Motor neuron (in vitro differentiated cells): Measurements from ENCODE around the gene CTSK. TPM values are rescaled to one million over a fixed set of nuclear protein-coding genes. Genes with fewer than 3 reads are reported as not detected.
"Not testable (repeated sequence)": the region's sequence is repeated elsewhere in the genome, so short reads cannot be mapped to it uniquely, and the experiment has no call there.

ENCODE experiments used
- ATAC-seq, 8 experiments: fragments of 200-7000 bp; cut with Tn5 transposase; replicated peaks in 6 of 8; 2 replicates each; pipeline ENCODE4 v1.8.0; 2021; ENCODE audit warnings: mild to moderate bottlenecking in 8 of 8, moderate library complexity in 8 of 8
- H3K27ac ChIP-seq, 2 donors: fragments of 250-450 bp; sonication (Bioruptor Pico); 2 replicates each; pipeline ENCODE4 v1.9.0; 2021; ENCODE audit warnings: antibody characterized with exemption in 2 of 2, mild to moderate bottlenecking in 2 of 2, moderate library complexity in 1 of 2
- H3K4me1 ChIP-seq, 2 donors: fragments of 250-450 bp; sonication (Bioruptor Pico); replicated peaks in 1 of 2; 2 replicates each; pipeline ENCODE4 v1.6.1; 2021; ENCODE audit warnings: antibody characterized with exemption in 2 of 2, mild to moderate bottlenecking in 2 of 2, moderate library complexity in 1 of 2
- H3K4me3 ChIP-seq, 5 donors: fragments of 250-450 bp; sonication (Bioruptor Pico); 2 replicates each; pipeline ENCODE4 v1.9.0; 2021; ENCODE audit warnings: antibody characterized with exemption in 5 of 5, mild to moderate bottlenecking in 5 of 5, moderate library complexity in 4 of 5
- WGBS, 10 experiments: fragments of 450-650 bp; shearing (Covaris generic); methylation state at CpG; one replicate each; pipeline ENCODE4 v1.0.0; 2022; 5-methylcytosine and 5-hydroxymethylcytosine counted together
- in situ Hi-C, 9 experiments: fragments of 400-800 bp; cut with MboI; loops; one replicate each; pipeline ENCODE4 v1.15.0; 2021; ENCODE audit warnings: low sequenced_read_pairs in 9 of 9, low pct_unique_long_range_greater_than_20kb in 2 of 9; ENCODE audit not compliant: unreplicated experiment in 9 of 9
- total RNA-seq, 8 experiments: library from RNA; unstranded; fragments of 300-600 nt; gene quantifications; 2 replicates each; pipeline versions ENCODE4 v1.2.3 to v1.2.4, GENCODE V29; 2022

CTSK gene
- 100 to 1,000 TPM in 1 of 8 experiments, 10 to 100 TPM in 2, 1 to 10 TPM in 5; 1.2 to 330 (median 5.3) TPM for total RNA-seq

GRCh38 chr1:150808121-150808520, at the start of gene CTSK:
Gene CTSK, minus strand, starts transcription at chr1:150808260. Its CDS starts 1,455 bp downstream, at chr1:150806805.
- in situ Hi-C loops: no loop called here
- WGBS, 10 experiments: 0 to 70% (median 47%) methylated on average over 2 to 7 of the region's 7 CpGs; no CpG with 5 or more reads in 1 of the 10 experiments
- H3K4me3 ChIP-seq: no peak within 1 kb of the TSS
- no peaks in the 10 kb centered on the region for H3K4me1 ChIP-seq
- ATAC-seq: peak in 3 of 8 experiments; percentile 31 to 50 (median 39)
- H3K27ac ChIP-seq: no peak within 1 kb of the TSS

GRCh38 chr1:150852734-150853133, 44.7 kb upstream of the CTSK start:
- WGBS, 10 experiments: 93 to 100% (median 96%) methylated on average over 1 to 3 of the region's 3 CpGs; no CpG with 5 or more reads in 5 of the 10 experiments
- ATAC-seq, H3K4me1 ChIP-seq, H3K4me3 ChIP-seq, in situ Hi-C loops, H3K27ac ChIP-seq: not testable (repeated sequence)

GRCh38 chr1:150850801-150851362, 42.8 kb upstream of the CTSK start:
- ATAC-seq, H3K27ac ChIP-seq, in situ Hi-C loops, H3K4me1 ChIP-seq, H3K4me3 ChIP-seq: not testable (repeated sequence)
- WGBS, 10 experiments: no CpG with 5 or more reads among the region's 49 CpGs

- Histone ChIP-seq H3K4me3 (no peak overlapping the region), H3K27ac (no peak overlapping the region), H3K4me1 (no peaks in the 10 kb centered on the region)
- WGBS, 10 experiments: 89 to 100% (median 100%) methylated on average over 1 to 4 of the region's 4 CpGs; no CpG with 5 or more reads in 2 of the 10 experiments
- ATAC-seq: no peak
- in situ Hi-C loops: no loop called here
Observed at GRCh38 chr1:150846473-150847146, 38.5 kb upstream of the CTSK start.

- no peaks in the 10 kb centered on the region for H3K4me1 ChIP-seq
- no peak overlapping the region for H3K4me3 ChIP-seq
- 52 to 100% (median 89%) methylated on average over 1 to 2 of the region's 2 CpGs; no CpG with 5 or more reads in 1 of the 10 experiments for WGBS, 10 experiments
- peak in 1 of 8 experiments; percentile 31 for ATAC-seq
- in situ Hi-C loops: no loop called here
- H3K27ac ChIP-seq: no peak overlapping the region
Observed at GRCh38 chr1:150843474-150843873, 35.4 kb upstream of the CTSK start.

GRCh38 chr1:150842964-150843363, 34.9 kb upstream of the CTSK start:
- WGBS, 10 experiments: 41 to 100% (median 85%) methylated on average over 1 to 2 of the region's 2 CpGs; no CpG with 5 or more reads in 2 of the 10 experiments
- no peak overlapping the region for H3K4me3 ChIP-seq
- H3K4me1 ChIP-seq: no peaks in the 10 kb centered on the region
- no peak overlapping the region for H3K27ac ChIP-seq
- in situ Hi-C loops: no loop called here
- ATAC-seq: no peak

GRCh38 chr1:150842343-150842742, 34.3 kb upstream of the CTSK start:
- Histone ChIP-seq H3K27ac (no peak overlapping the region), H3K4me1 (no peaks in the 10 kb centered on the region), H3K4me3 (no peak overlapping the region)
- WGBS, 10 experiments: 38 to 100% (median 89%) methylated on average over 2 of the region's 2 CpGs; no CpG with 5 or more reads in 2 of the 10 experiments
- in situ Hi-C loops: no loop called here
- ATAC-seq: no peak

- Histone ChIP-seq H3K27ac (no peak overlapping the region), H3K4me1 (no peaks in the 10 kb centered on the region), H3K4me3 (no peak overlapping the region)
- ATAC-seq: no peak
- in situ Hi-C loops: no loop called here
- WGBS, 10 experiments: 88 to 100% (median 97%) methylated on average over 1 to 3 of the region's 3 CpGs; no CpG with 5 or more reads in 2 of the 10 experiments
Observed at GRCh38 chr1:150841626-150842025, 33.6 kb upstream of the CTSK start.

GRCh38 chr1:150840850-150841249, 32.8 kb upstream of the CTSK start:
- in situ Hi-C loops: not testable (repeated sequence)

GRCh38 chr1:150836129-150836773, 28.2 kb upstream of the CTSK start:
- Histone ChIP-seq H3K4me1 (no peaks in the 10 kb centered on the region), H3K27ac (no peak overlapping the region), H3K4me3 (no peak overlapping the region)
- ATAC-seq: no peak
- in situ Hi-C loops: no loop called here
- 80 to 100% (median 93%) methylated on average over 1 to 6 of the region's 6 CpGs for WGBS, 10 experiments

More at GRCh38 chr1:150840850-150841249, 32.8 kb upstream of the CTSK start:
- WGBS, 10 experiments: 95 to 100% (median 99%) methylated on average over 3 to 11 of the region's 11 CpGs; no CpG with 5 or more reads in 1 of the 10 experiments
- H3K4me3 ChIP-seq, H3K4me1 ChIP-seq, ATAC-seq, H3K27ac ChIP-seq: not testable (repeated sequence)

GRCh38 chr1:150833961-150834360, 25.9 kb upstream of the CTSK start:
- ATAC-seq, H3K4me3 ChIP-seq, H3K4me1 ChIP-seq, in situ Hi-C loops, H3K27ac ChIP-seq: not testable (repeated sequence)
- WGBS, 10 experiments: 88 to 100% (median 97%) methylated on average over 3 to 6 of the region's 6 CpGs; no CpG with 5 or more reads in 1 of the 10 experiments

GRCh38 chr1:150832597-150832996, 24.5 kb upstream of the CTSK start:
- in situ Hi-C loops: no loop called here
- no peak overlapping the region for H3K4me3 ChIP-seq
- ATAC-seq: no peak
- H3K27ac ChIP-seq: no peak overlapping the region
- 20 to 100% (median 100%) methylated on average over 1 of the region's 1 CpG; no CpG with 5 or more reads in 3 of the 10 experiments for WGBS, 10 experiments
- no peaks in the 10 kb centered on the region for H3K4me1 ChIP-seq

GRCh38 chr1:150829751-150830150, 21.7 kb upstream of the CTSK start:
- 67 to 100% (median 91%) methylated on average over 2 to 6 of the region's 7 CpGs; no CpG with 5 or more reads in 2 of the 10 experiments for WGBS, 10 experiments
- H3K4me3 ChIP-seq: no peak overlapping the region
- in situ Hi-C loops: no loop called here
- no peaks in the 10 kb centered on the region for H3K4me1 ChIP-seq
- no peak overlapping the region for H3K27ac ChIP-seq
- no peak for ATAC-seq
